H1 (cell line): ENCODE data around the gene PECR. TPM values are rescaled to one million over a fixed set of nuclear protein-coding genes. Genes with fewer than 3 reads are reported as not detected.

Experiments used
- CTCF ChIA-PET: fragments of 300-600 bp; sonication (Branson Sonifier 250); formaldehyde crosslinking; loops from one replicate; lab custom pipeline; 2021; ENCODE audit not compliant: partially characterized antibody; lab: Charles Lee
- POLR2A ChIA-PET: fragments of 300-600 bp; sonication (Branson Sonifier 250); formaldehyde crosslinking; loops from one replicate; lab custom pipeline; 2021; ENCODE audit warnings: inconsistent platforms; ENCODE audit not compliant: partially characterized antibody; lab: Charles Lee
- DNase-seq, 2 experiments: peaks; one replicate each; pipeline versions ENCODE4 v3.0.0 to v3.0.0-alpha.2; 2010 to 2022; ENCODE audit warnings: low spot score in 2 of 2, low read depth in 1 of 2, mixed read lengths in 1 of 2
- FAIRE-seq: peaks from 2 replicates; lab custom pipeline; 2011; peaks lifted over from hg19 to GRCh38; lab: Jason Lieb, UNC
- H2AFZ ChIP-seq: 2 replicates; pipeline ENCODE4 v1.8.1; 2012; ENCODE audit warnings: low read length, inconsistent platforms
- H2AK5ac ChIP-seq: 2 replicates; pipeline ENCODE4 v1.6.1; 2013; ENCODE audit warnings: low read depth, low read length
- H2BK120ac ChIP-seq: replicated peaks from 2 replicates; pipeline ENCODE3; 2013; ENCODE audit warnings: low read depth, low read length, inconsistent platforms
- H2BK12ac ChIP-seq: 2 replicates; pipeline ENCODE4 v1.6.1; 2013; ENCODE audit warnings: low read depth, low read length
- H2BK15ac ChIP-seq: 2 replicates; pipeline ENCODE4 v1.6.1; 2013; ENCODE audit warnings: low read length
- H2BK20ac ChIP-seq: 2 replicates; pipeline ENCODE4 v1.6.1; 2013; ENCODE audit warnings: low read length
- H2BK5ac ChIP-seq: 2 replicates; pipeline ENCODE4 v1.6.1; 2013; ENCODE audit warnings: low read depth, low read length
- H3K14ac ChIP-seq: 2 replicates; pipeline ENCODE4 v1.6.1; 2013; ENCODE audit warnings: inconsistent platforms; ENCODE audit not compliant: insufficient read length
- H3K18ac ChIP-seq: 2 replicates; pipeline ENCODE4 v1.6.1; 2013; ENCODE audit warnings: low read length; ENCODE audit errors: extremely low read depth
- H3K23ac ChIP-seq: 2 replicates; pipeline ENCODE4 v1.6.1; 2013; ENCODE audit warnings: inconsistent platforms; ENCODE audit not compliant: insufficient read length
- H3K23me2 ChIP-seq: 2 replicates; pipeline ENCODE4 v1.6.1; 2013; ENCODE audit warnings: low read depth, low read length
- H3K27ac ChIP-seq: 2 replicates; pipeline ENCODE4 v1.6.1; 2011; ENCODE audit warnings: low read depth, low read length, inconsistent platforms
- H3K27me3 ChIP-seq, 4 experiments: replicated peaks in 1 of 4; 1 replicate in 1 of 4; 2 replicates in 3 of 4; pipeline versions ENCODE4 v1.6.1 to v1.8.1; 2011 to 2013; ENCODE audit warnings: low read length in 3 of 4, mild to moderate bottlenecking in 3 of 4, inconsistent platforms in 2 of 4, mixed read lengths in 2 of 4, moderate library complexity in 1 of 4; ENCODE audit not compliant: control insufficient read depth in 3 of 4, insufficient read depth in 3 of 4; ENCODE audit errors: extremely low read depth in 1 of 4
- H3K36me3 ChIP-seq, 4 experiments: 2 replicates each; pipeline versions ENCODE4 v1.6.1 to v1.8.1; 2011 to 2013; ENCODE audit warnings: mild to moderate bottlenecking in 4 of 4, low read length in 3 of 4, moderate library complexity in 2 of 4, control low read depth in 1 of 4, inconsistent platforms in 1 of 4; ENCODE audit not compliant: insufficient read depth in 4 of 4, control insufficient read depth in 2 of 4
- H3K4ac ChIP-seq: replicated peaks from 2 replicates; pipeline ENCODE3; 2013; ENCODE audit warnings: low read length, low read depth, mixed read lengths, inconsistent platforms; ENCODE audit not compliant: insufficient read length
- H3K4me1 ChIP-seq, 4 experiments: replicated peaks in 1 of 4; 1 replicate in 1 of 4; 2 replicates in 3 of 4; pipeline versions ENCODE4 v1.6.1 to v1.8.1; 2011 to 2013; ENCODE audit warnings: low read length in 3 of 4, inconsistent platforms in 2 of 4, mixed read lengths in 1 of 4; ENCODE audit not compliant: insufficient read depth in 4 of 4, control insufficient read depth in 3 of 4
- H3K4me2 ChIP-seq, 2 experiments: 2 replicates each; pipeline versions ENCODE4 v1.6.1 to v1.8.1; 2011 to 2013; ENCODE audit warnings: low read depth in 2 of 2, low read length in 2 of 2, control low read depth in 1 of 2, inconsistent platforms in 1 of 2, mild to moderate bottlenecking in 1 of 2; ENCODE audit not compliant: insufficient read depth in 1 of 2
- H3K4me3 ChIP-seq, 4 experiments: fragments of 200-600, 300-600 bp in 1 of 4; sonication (generic), shearing (Covaris generic), sonication (Bioruptor Twin) in 1 of 4; 2 replicates each; pipeline versions ENCODE4 v1.5.1 to v1.8.1; 2011 to 2016; ENCODE audit warnings: low read length in 4 of 4, low read depth in 3 of 4, control low read depth in 2 of 4, inconsistent platforms in 2 of 4, mild to moderate bottlenecking in 2 of 4, mixed read lengths in 1 of 4, moderate library complexity in 1 of 4; ENCODE audit not compliant: insufficient read depth in 2 of 4; ENCODE audit errors: extremely low read depth in 1 of 4
- H3K56ac ChIP-seq: replicated peaks from 2 replicates; pipeline ENCODE3; 2013; ENCODE audit warnings: low read depth, mild to moderate bottlenecking, mixed read lengths, low read length, inconsistent platforms; ENCODE audit not compliant: insufficient read length
- H3K79me1 ChIP-seq: 2 replicates; pipeline ENCODE4 v1.6.1; 2013; ENCODE audit warnings: low read depth, low read length, control low read depth
- H3K79me2 ChIP-seq, 2 experiments: 2 replicates each; pipeline versions ENCODE4 v1.6.1 to v1.8.1; 2012 to 2013; ENCODE audit warnings: low read length in 2 of 2, mild to moderate bottlenecking in 2 of 2, inconsistent platforms in 1 of 2; ENCODE audit not compliant: insufficient read depth in 2 of 2, control insufficient read depth in 1 of 2
- H3K9ac ChIP-seq, 4 experiments: replicated peaks in 1 of 4; 1 replicate in 1 of 4; 2 replicates in 3 of 4; pipeline versions ENCODE4 v1.6.1 to v1.8.1; 2011 to 2013; ENCODE audit warnings: low read depth in 3 of 4, low read length in 3 of 4, control low read depth in 2 of 4, mild to moderate bottlenecking in 2 of 4, moderate library complexity in 2 of 4, inconsistent platforms in 1 of 4; ENCODE audit errors: extremely low read depth in 1 of 4
- H3K9me3 ChIP-seq, 2 experiments: 2 replicates each; pipeline versions ENCODE4 v1.6.1 to v1.8.1; 2012 to 2013; ENCODE audit warnings: mild to moderate bottlenecking in 2 of 2, moderate library complexity in 2 of 2, control low read depth in 1 of 2, inconsistent platforms in 1 of 2, low read depth in 1 of 2, low read length in 1 of 2, mixed read lengths in 1 of 2; ENCODE audit not compliant: insufficient read depth in 2 of 2
- H4K20me1 ChIP-seq, 2 experiments: replicated peaks in 1 of 2; 2 replicates each; pipeline versions ENCODE3 to v1.8.1; 2011 to 2013; ENCODE audit warnings: inconsistent platforms in 2 of 2, low read length in 2 of 2, mild to moderate bottlenecking in 1 of 2; ENCODE audit not compliant: insufficient read depth in 2 of 2, control insufficient read depth in 1 of 2
- H4K5ac ChIP-seq: 2 replicates; pipeline ENCODE4 v1.6.1; 2013; ENCODE audit warnings: low read length, low read depth, mixed read lengths, inconsistent platforms; ENCODE audit not compliant: insufficient read length
- H4K8ac ChIP-seq: 2 replicates; pipeline ENCODE4 v1.8.0; 2013; ENCODE audit warnings: mild to moderate bottlenecking, moderate library complexity, low read length, inconsistent platforms; ENCODE audit not compliant: insufficient read depth; ENCODE audit errors: extremely low read depth
- H4K91ac ChIP-seq: replicated peaks from 2 replicates; pipeline ENCODE3; 2013; ENCODE audit warnings: low read length, mixed read lengths, inconsistent platforms; ENCODE audit not compliant: insufficient read length
- HDAC6 ChIP-seq: IDR thresholded peaks from one replicate; pipeline ENCODE4 v1.7.1; 2012; ENCODE audit warnings: low read depth, mild to moderate bottlenecking, inconsistent platforms, low read length, moderate library complexity
- JUND ChIP-seq: IDR thresholded peaks from 2 replicates; pipeline ENCODE4 v1.6.1; 2011; ENCODE audit warnings: mild to moderate bottlenecking, improper control_type of control experiment, low read length
- KDM1A ChIP-seq: fragments of 200-600, 300-600 bp; sonication (generic); IDR thresholded peaks from 2 replicates; pipeline ENCODE4 v1.7.1; 2016; ENCODE audit warnings: mild to moderate bottlenecking, low read length, borderline replicate concordance
- KDM4A ChIP-seq: IDR thresholded peaks from one replicate; pipeline ENCODE4 v1.7.1; 2012; ENCODE audit warnings: low read depth, mild to moderate bottlenecking, moderate library complexity, low read length, inconsistent platforms; ENCODE audit not compliant: severe bottlenecking
- SP1 ChIP-seq: IDR thresholded peaks from 2 replicates; pipeline ENCODE4 v1.6.1; 2011; ENCODE audit warnings: low read depth, low read length
- WGBS, 2 experiments: shearing (Covaris generic) in 1 of 2; methylation state at CpG; one replicate each; pipeline versions ENCODE4 v1.1.6 to v1.1.7; 2013 to 2015; ENCODE audit warnings: low lambda C conversion rate in 2 of 2, mixed read lengths in 2 of 2, inconsistent platforms in 1 of 2, low coverage in 1 of 2, missing lambda C conversion rate in 1 of 2; ENCODE audit not compliant: insufficient replicate concordance in 2 of 2, insufficient coverage in 1 of 2, insufficient read length in 1 of 2; ENCODE audit errors: extremely low coverage in 1 of 2, missing lambda C conversion rate in 1 of 2; 5-methylcytosine and 5-hydroxymethylcytosine counted together
- polyA plus RNA-seq, 7 experiments: library from polyadenylated mRNA; depleted of rRNA in 3 of 7; stranded (reverse) in 5 of 7; unstranded in 2 of 7; fragments of >200 nt in 5 of 7; fragments of 200-250 nt in 2 of 7; gene quantifications; 1 replicate in 5 of 7; 2 replicates in 1 of 7; 4 replicates in 1 of 7; pipeline versions ENCODE4 v1.2.1 to v1.2.3, GENCODE V29; 2011 to 2013; ENCODE audit warnings: missing spikeins in 2 of 7, mixed read lengths in 2 of 7
- total RNA-seq: library from RNA; stranded (reverse); fragmentation: NEBNext Ultra II Directional; extraction: Animal tissue kit (Norgen Biotek cat#: 25700); gene quantifications from 2 replicates; pipeline ENCODE4 v1.2.1, GENCODE V29; 2021

The PECR gene
- total and polyA plus RNA-seq, 2 of the 8 experiments (the other 6 are each of a cell fraction or from before 2014, with no cell fraction given) = 15.9 to 19.2 TPM

- no peak for TF ChIP-seq SP1
- no peak for TF ChIP-seq KDM1A
- TF ChIP-seq KDM4A = no peak
- no peak for TF ChIP-seq JUND
- no peak for TF ChIP-seq HDAC6
- Histone ChIP-seq H3K4me1 (peaks cover under 1 to 4% (median 3%) of the 10 kb centered on the region in 4 experiments; a peak in 5 of 7 replicates), H2AK5ac (no peak overlapping the region), H4K91ac (no peak overlapping the region), H2AFZ (no peak overlapping the region), H3K36me3 (no peaks in the 10 kb centered on the region; a peak in 1 of 8 replicates), H2BK5ac (no peak overlapping the region), H3K9ac (no peak overlapping the region), H3K79me2 (no peaks in the 10 kb centered on the region), H3K23ac (no peak overlapping the region), H3K18ac (no peak overlapping the region), H3K23me2 (peaks cover 9% of the 10 kb centered on the region), H3K4me2 (no peak overlapping the region), H2BK15ac (no peak overlapping the region), H4K20me1 (peaks cover 0 to 7% of the 10 kb centered on the region in 2 experiments), H3K9me3 (peaks cover 0 to 2% of the 10 kb centered on the region in 2 experiments; a peak in 1 of 4 replicates), H3K56ac (no peak overlapping the region), H2BK20ac (no peak overlapping the region), H2BK120ac (no peak overlapping the region), H3K4me3 (no peak overlapping the region), H3K27ac (no peak overlapping the region), H3K14ac (no peak overlapping the region), H2BK12ac (no peak overlapping the region), H3K27me3 (no peaks in the 10 kb centered on the region), H3K4ac (no peak overlapping the region), H4K8ac (no peak overlapping the region), H4K5ac (no peak overlapping the region), H3K79me1 (peaks cover 2% of the 10 kb centered on the region; the same call in 1 of the 2 replicates)
- CTCF ChIA-PET = interaction anchor here (0.6 to 2.3 kb wide), 7 partner anchors 11 to 142 kb away, joined by 3 to 13 read pairs (median 5); no protein-coding TSS in a partner anchor
- POLR2A ChIA-PET = interaction anchor here (0.6 to 1.7 kb wide), 3 partner anchors 8 to 19 kb away, joined by 3 to 10 read pairs (median 3); no protein-coding TSS in a partner anchor
- no peak for DNase-seq
- FAIRE-seq = no peak
- 90% methylated on average over 1 of the region's 1 CpG; no CpG with 5 or more reads in 1 of the 2 experiments for WGBS, 2 experiments
Measured at GRCh38 chr2:216103213-216103612, 21.6 kb upstream of the PECR start.
